OCI-LY7 (cell line): Measurements from ENCODE around the gene RMDN3. TPM values are rescaled to one million over a fixed set of nuclear protein-coding genes. Genes with fewer than 3 reads are reported as not detected.

Source experiments
- BruUV-seq: library from RNA; stranded (reverse); fragments of 400-500 nt; replicated peaks from 2 replicates; lab custom pipeline; 2021; lab: Mats Ljungman, UMichigan
- CTCF ChIA-PET: fragments of 300-600 bp; sonication (Branson Sonifier 250); formaldehyde crosslinking; loops from one replicate; lab custom pipeline; 2022; ENCODE audit warnings: antibody characterized with exemption; ENCODE audit not compliant: unreplicated experiment; lab: Charles Lee
- POLR2A ChIA-PET: fragments of 300-600 bp; sonication (Branson Sonifier 250); formaldehyde crosslinking; loops from one replicate; lab custom pipeline; 2022; ENCODE audit warnings: antibody characterized with exemption; lab: Charles Lee
- DNase-seq: peaks from one replicate; pipeline ENCODE4 v3.0.0-alpha.2; 2015; ENCODE audit warnings: low spot score
- H2AFZ ChIP-seq: fragments of 200-600 bp; sonication (generic), shearing (Covaris generic); 2 replicates; pipeline ENCODE4 v1.6.1; 2014; ENCODE audit warnings: mild to moderate bottlenecking, antibody characterized with exemption, low read length, moderate library complexity
- H3K27ac ChIP-seq: fragments of 200-600 bp; sonication (generic); 2 replicates; pipeline ENCODE4 v1.5.1; 2014; ENCODE audit warnings: mixed run types, low read depth, mild to moderate bottlenecking, moderate library complexity, low read length, inconsistent platforms; ENCODE audit not compliant: poor library complexity, severe bottlenecking
- H3K36me3 ChIP-seq: fragments of 200-600 bp; sonication (generic); 2 replicates; pipeline ENCODE4 v1.6.1; 2014; ENCODE audit warnings: mild to moderate bottlenecking, antibody characterized with exemption, low read length, moderate library complexity, mixed read lengths; ENCODE audit not compliant: insufficient read depth
- H3K4me1 ChIP-seq: fragments of 200-600 bp; sonication (generic); 2 replicates; pipeline ENCODE4 v1.5.1; 2014; ENCODE audit warnings: mild to moderate bottlenecking, low read length; ENCODE audit not compliant: insufficient read depth, poor library complexity, severe bottlenecking
- H3K4me2 ChIP-seq: fragments of 200-600 bp; sonication (generic); 2 replicates; pipeline ENCODE4 v1.6.1; 2014; ENCODE audit warnings: mild to moderate bottlenecking, low read length
- H3K4me3 ChIP-seq: fragments of 200-600 bp; sonication (generic); 2 replicates; pipeline ENCODE4 v1.5.1; 2014; ENCODE audit warnings: mild to moderate bottlenecking, low read depth, low read length; ENCODE audit not compliant: poor library complexity, severe bottlenecking
- H3K79me2 ChIP-seq: fragments of 200-600 bp; sonication (generic); 2 replicates; pipeline ENCODE4 v1.6.1; 2016; ENCODE audit warnings: low read depth, mild to moderate bottlenecking, low read length, moderate library complexity, mixed read lengths; ENCODE audit not compliant: insufficient read depth
- H3K9me2 ChIP-seq: fragments of 200-600 bp; sonication (generic); 2 replicates; pipeline ENCODE4 v1.6.1; 2016; ENCODE audit warnings: mild to moderate bottlenecking, low read length, mixed read lengths; ENCODE audit not compliant: insufficient read depth
- H3K9me3 ChIP-seq: fragments of 200-600 bp; sonication (generic); 2 replicates; pipeline ENCODE4 v1.6.1; 2014; ENCODE audit warnings: mild to moderate bottlenecking, mixed run types, low read length, mixed read lengths
- H4K20me1 ChIP-seq: fragments of 200-600 bp; sonication (generic); 2 replicates; pipeline ENCODE4 v1.6.1; 2014; ENCODE audit warnings: mild to moderate bottlenecking, antibody characterized with exemption, low read length, moderate library complexity, mixed read lengths; ENCODE audit not compliant: insufficient read depth
- CTCF ChIP-seq: fragments of 200-600 bp; sonication (generic); conservative IDR thresholded peaks from 2 replicates; pipeline ENCODE4 v1.5.1; 2014; ENCODE audit warnings: mild to moderate bottlenecking, antibody characterized with exemption, low read length, moderate library complexity, mixed read lengths
- EZH2phosphoT487 ChIP-seq: fragments of 200-600 bp; sonication (generic); IDR thresholded peaks from 2 replicates; pipeline ENCODE4 v1.6.1; 2018; ENCODE audit warnings: low read depth, borderline replicate concordance, mild to moderate bottlenecking, mixed run types, antibody characterized with exemption, low read length, moderate library complexity, mixed read lengths
- intact Hi-C: fragments of 100-400 bp; cut with micrococcal nuclease; formaldehyde crosslinking; loops from one replicate; pipeline ENCODE4 v1.10.0; 2022; ENCODE audit not compliant: unreplicated experiment
- total RNA-seq, 2 experiments: library from RNA; depleted of rRNA in 1 of 2; stranded (reverse); fragments of >200 nt in 1 of 2; shearing (Covaris generic) in 1 of 2; gene quantifications; 2 replicates each; pipeline ENCODE4 v1.2.3, GENCODE V29; 2014 to 2022

Gene RMDN3
- total RNA-seq, 2 experiments from 2014 or later, result 10.7 to 23.7 TPM

GRCh38 chr15:40721701-40722100, 33.4 kb downstream of the RMDN3 start:
- no peak for DNase-seq
- no peak overlapping the region for H3K27ac ChIP-seq
- TSS peak; percentile 34 for BruUV-seq
- intact Hi-C loops, result no loop called here
- H3K4me1 ChIP-seq, result no peaks in the 10 kb centered on the region
- no peaks in the 10 kb centered on the region for H3K79me2 ChIP-seq
- H3K4me3 ChIP-seq, result no peak overlapping the region
- TF ChIP-seq CTCF (no peak), EZH2phosphoT487 (no peak)
- CTCF ChIA-PET, result no interaction called here
- H3K4me2 ChIP-seq, result no peak overlapping the region
- H2AFZ ChIP-seq, result no peak overlapping the region
- H3K9me3 ChIP-seq, result no peaks in the 10 kb centered on the region
- H3K9me2 ChIP-seq, result no peaks in the 10 kb centered on the region
- no peaks in the 10 kb centered on the region for H4K20me1 ChIP-seq
- H3K36me3 ChIP-seq, result peaks cover 88% of the 10 kb centered on the region
- POLR2A ChIA-PET, result interaction anchor here (0.5 kb wide), 1 partner anchor 322 kb away, joined by 3 read pairs; no protein-coding TSS in a partner anchor

GRCh38 chr15:40716165-40716564, 38.9 kb downstream of the RMDN3 start:
- no peak overlapping the region for H2AFZ ChIP-seq
- no peaks in the 10 kb centered on the region for H3K4me1 ChIP-seq
- POLR2A ChIA-PET, result no interaction called here
- intact Hi-C loops, result no loop called here
- no peak overlapping the region for H3K4me2 ChIP-seq
- H3K27ac ChIP-seq, result no peak overlapping the region
- BruUV-seq, result no TSS peak
- H3K4me3 ChIP-seq, result no peak overlapping the region
- no peak for DNase-seq
- H3K79me2 ChIP-seq, result no peaks in the 10 kb centered on the region
- no peak for TF ChIP-seq EZH2phosphoT487
- TF ChIP-seq CTCF, result no peak
- CTCF ChIA-PET, result no interaction called here
- no peaks in the 10 kb centered on the region for H4K20me1 ChIP-seq
- H3K9me3 ChIP-seq, result no peaks in the 10 kb centered on the region
- H3K9me2 ChIP-seq, result no peaks in the 10 kb centered on the region
- peaks cover 98% of the 10 kb centered on the region for H3K36me3 ChIP-seq

GRCh38 chr15:40714144-40714543, 40.9 kb downstream of the RMDN3 start:
- Histone ChIP-seq H3K9me2 (no peaks in the 10 kb centered on the region), H3K4me3 (no peak overlapping the region), H2AFZ (no peak overlapping the region), H3K4me1 (no peaks in the 10 kb centered on the region), H3K9me3 (no peaks in the 10 kb centered on the region), H4K20me1 (no peaks in the 10 kb centered on the region), H3K4me2 (no peak overlapping the region), H3K36me3 (peaks cover 95% of the 10 kb centered on the region), H3K27ac (no peak overlapping the region), H3K79me2 (no peaks in the 10 kb centered on the region)
- no peak for DNase-seq
- no TSS peak for BruUV-seq
- CTCF ChIA-PET, result no interaction called here
- POLR2A ChIA-PET, result interaction anchor here (0.6 to 1.5 kb wide), 4 partner anchors 8 to 742 kb away, joined by 3 to 6 read pairs (median 4); no protein-coding TSS in a partner anchor
- no peak for TF ChIP-seq EZH2phosphoT487
- TF ChIP-seq CTCF, result no peak
- intact Hi-C loops, result no loop called here
